ENCODE results near the gene ETV4.

- TF ChIP-seq, protein P1, sequence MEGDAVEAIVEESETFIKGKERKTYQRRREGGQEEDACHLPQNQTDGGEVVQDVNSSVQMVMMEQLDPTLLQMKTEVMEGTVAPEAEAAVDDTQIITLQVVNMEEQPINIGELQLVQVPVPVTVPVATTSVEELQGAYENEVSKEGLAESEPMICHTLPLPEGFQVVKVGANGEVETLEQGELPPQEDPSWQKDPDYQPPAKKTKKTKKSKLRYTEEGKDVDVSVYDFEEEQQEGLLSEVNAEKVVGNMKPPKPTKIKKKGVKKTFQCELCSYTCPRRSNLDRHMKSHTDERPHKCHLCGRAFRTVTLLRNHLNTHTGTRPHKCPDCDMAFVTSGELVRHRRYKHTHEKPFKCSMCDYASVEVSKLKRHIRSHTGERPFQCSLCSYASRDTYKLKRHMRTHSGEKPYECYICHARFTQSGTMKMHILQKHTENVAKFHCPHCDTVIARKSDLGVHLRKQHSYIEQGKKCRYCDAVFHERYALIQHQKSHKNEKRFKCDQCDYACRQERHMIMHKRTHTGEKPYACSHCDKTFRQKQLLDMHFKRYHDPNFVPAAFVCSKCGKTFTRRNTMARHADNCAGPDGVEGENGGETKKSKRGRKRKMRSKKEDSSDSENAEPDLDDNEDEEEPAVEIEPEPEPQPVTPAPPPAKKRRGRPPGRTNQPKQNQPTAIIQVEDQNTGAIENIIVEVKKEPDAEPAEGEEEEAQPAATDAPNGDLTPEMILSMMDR (conservative IDR thresholded peaks at IDR 0.05; ENCODE audit: low read length), result no peak
- no peak for TF ChIP-seq EZH2phosphoT487 (IDR thresholded peaks at IDR 0.05; ENCODE audit: borderline replicate concordance, low read depth, low read length)
Observed at GRCh38 chr17:43534909-43535308, 11.2 kb downstream of the ETV4 start.
